CD1c-positive myeloid dendritic cell (primary cell): ENCODE results near the gene SERPINB2.
"Not testable (repeated sequence)": the region's sequence is repeated elsewhere in the genome, so short reads cannot be mapped to it uniquely, and the experiment has no call there.

Source experiments
- DNase-seq: peaks from one replicate; pipeline ENCODE4 v3.0.0-alpha.2; 2016; ENCODE audit errors: extremely low spot score

The SERPINB2 gene

GRCh38 chr18:63889626-63890025, 2.1 kb downstream of the SERPINB2 start:
- peak; percentile 80 for DNase-seq

GRCh38 chr18:63890237-63890949, 2.9 kb downstream of the SERPINB2 start:
- no peak for DNase-seq

GRCh38 chr18:63890950-63891304, 3.4 kb downstream of the SERPINB2 start:
- DNase-seq = peak; percentile 30

GRCh38 chr18:63892566-63892965, 5.1 kb downstream of the SERPINB2 start:
- peak; percentile 15 for DNase-seq

GRCh38 chr18:63894106-63894772, 6.7 kb downstream of the SERPINB2 start:
- DNase-seq = no peak

GRCh38 chr18:63895190-63895589, 7.7 kb downstream of the SERPINB2 start:
- no peak for DNase-seq

- DNase-seq = no peak
These were observed 9.6 kb downstream of the SERPINB2 start for GRCh38 chr18:63897072-63897471.

- DNase-seq = no peak
These were observed 11.7 kb downstream of the SERPINB2 start for GRCh38 chr18:63899206-63899605.

- DNase-seq = no peak
These were observed 16.5 kb downstream of the SERPINB2 start for GRCh38 chr18:63903851-63904570.

- DNase-seq = no peak
These were observed 17.2 kb downstream of the SERPINB2 start for GRCh38 chr18:63904694-63905093.

GRCh38 chr18:63905361-63905760, 17.9 kb downstream of the SERPINB2 start:
- DNase-seq = no peak

GRCh38 chr18:63906056-63906455, 18.6 kb downstream of the SERPINB2 start:
- no peak for DNase-seq

- DNase-seq = no peak
These were observed 20.2 kb downstream of the SERPINB2 start, which contains the start of gene SERPINB10 for GRCh38 chr18:63907664-63908063. SERPINB10 (plus strand) TSS chr18:63907958; CDS start chr18:63915511, 7,553 bp downstream.

- no peak for DNase-seq
These were observed 21.4 kb downstream of the SERPINB2 start for GRCh38 chr18:63908858-63909257.

- no peak for DNase-seq
These were observed 22.4 kb downstream of the SERPINB2 start for GRCh38 chr18:63909870-63910269.

- peak; percentile 24 for DNase-seq
These were observed 30.3 kb downstream of the SERPINB2 start for GRCh38 chr18:63917817-63918216.

GRCh38 chr18:63922049-63922448, 34.5 kb downstream of the SERPINB2 start:
- DNase-seq = no peak

GRCh38 chr18:63924551-63924950, 37.0 kb downstream of the SERPINB2 start:
- no peak for DNase-seq

GRCh38 chr18:63928331-63928730, 40.8 kb downstream of the SERPINB2 start:
- peak; percentile 17 for DNase-seq

- not testable (repeated sequence) for DNase-seq
These were observed 41.9 kb downstream of the SERPINB2 start for GRCh38 chr18:63929369-63929768.

GRCh38 chr18:63930773-63931354, 43.4 kb downstream of the SERPINB2 start:
- DNase-seq = peak; percentile 26
